K562 (cell line): ENCODE measurements around the gene PLXNA2. TPM values are rescaled to one million over a fixed set of nuclear protein-coding genes. Genes with fewer than 3 reads are reported as not detected.

Experiments used
- BDP1 ChIP-seq: IDR thresholded peaks from 3 replicates; pipeline ENCODE4 v1.6.1; 2011; ENCODE audit not compliant: insufficient read length, insufficient read depth
- BHLHE40 ChIP-seq: IDR thresholded peaks from 2 replicates; pipeline ENCODE4 v1.6.1; 2011; ENCODE audit warnings: low read length, improper control_type of control experiment
- E2F3 ChIP-seq: fragments of 250-450 bp; sonication (Bioruptor Pico); IDR thresholded peaks from 2 replicates; pipeline ENCODE4 v1.4.0; 2020; ENCODE audit warnings: mild to moderate bottlenecking
- FOSL1 ChIP-seq: fragments of 200-800 bp; sonication (Bioruptor generic); conservative IDR thresholded peaks from 2 replicates; pipeline ENCODE4 v1.6.1; 2016; ENCODE audit warnings: missing genetic modification characterization, missing compliant biosample characterization
- GABPA ChIP-seq: fragments of 200-800 bp; sonication (Bioruptor generic); conservative IDR thresholded peaks from 2 replicates; pipeline ENCODE4 v1.6.1; 2016; ENCODE audit warnings: low read depth, missing genetic modification characterization, missing compliant biosample characterization
- GTF2E2 ChIP-seq: fragments of 200-800 bp; sonication (Bioruptor generic); IDR thresholded peaks from 2 replicates; pipeline ENCODE4 v1.6.1; 2016; ENCODE audit warnings: missing genetic modification characterization, missing compliant biosample characterization
- GTF2F1 ChIP-seq: IDR thresholded peaks from 2 replicates; pipeline ENCODE4 v1.6.1; 2011; ENCODE audit warnings: low read depth, low read length, improper control_type of control experiment
- HOMEZ ChIP-seq: fragments of 250-450 bp; sonication (Bioruptor Pico); IDR thresholded peaks from 2 replicates; pipeline ENCODE4 v1.4.0; 2020; ENCODE audit warnings: mild to moderate bottlenecking, moderate library complexity
- ILK ChIP-seq: fragments of 450-650 bp; IDR thresholded peaks from 2 replicates; pipeline ENCODE4 v1.6.1; 2016; ENCODE audit warnings: missing genetic modification characterization, low read depth, mild to moderate bottlenecking, missing compliant biosample characterization, moderate library complexity, borderline replicate concordance
- JUND ChIP-seq, 2 experiments: IDR thresholded peaks; 2 replicates in 1 of 2; 3 replicates in 1 of 2; pipeline ENCODE4 v1.6.1; 2011; ENCODE audit warnings: borderline replicate concordance in 2 of 2, low read depth in 2 of 2, low read length in 2 of 2, improper control_type of control experiment in 1 of 2, missing biosample characterization in 1 of 2, missing genetic modification characterization in 1 of 2, missing genetic modification reagents in 1 of 2
- MNT ChIP-seq, 2 experiments: fragments of 450-650 bp; conservative IDR thresholded peaks; 2 replicates each; pipeline ENCODE4 v1.6.1; 2017; ENCODE audit warnings: mild to moderate bottlenecking in 2 of 2, moderate library complexity in 2 of 2
- NCOA1 ChIP-seq: fragments of 450-650 bp; IDR thresholded peaks from 2 replicates; pipeline ENCODE4 v1.6.1; 2016; ENCODE audit warnings: low read depth
- NR2F6 ChIP-seq: fragments of 450-650 bp; formaldehyde crosslinking; IDR thresholded peaks from 2 replicates; pipeline ENCODE4 v1.4.0; 2020; ENCODE audit warnings: mild to moderate bottlenecking
- NR3C1 ChIP-seq: sonication (generic); formaldehyde crosslinking; IDR thresholded peaks from 2 replicates; pipeline ENCODE4 v1.8.1; 2022; ENCODE audit warnings: missing genetic modification reagents
- OTX1 ChIP-seq: fragments of 450-650 bp; formaldehyde crosslinking; IDR thresholded peaks from 2 replicates; pipeline ENCODE4 v1.4.0; 2022; ENCODE audit warnings: mild to moderate bottlenecking
- PHF21A ChIP-seq: fragments of 450-650 bp; IDR thresholded peaks from 2 replicates; pipeline ENCODE4 v1.6.1; 2017; ENCODE audit warnings: low read depth, borderline replicate concordance
- POLR2G ChIP-seq: fragments of 200-400 bp; formaldehyde crosslinking; IDR thresholded peaks from 2 replicates; pipeline ENCODE4 v1.6.1; 2017; ENCODE audit warnings: low read depth, mild to moderate bottlenecking, antibody characterized with exemption, low read length, moderate library complexity
- SAP30 ChIP-seq: fragments of 200-600 bp; sonication (generic); IDR thresholded peaks from 2 replicates; pipeline ENCODE4 v1.6.1; 2012; ENCODE audit warnings: borderline replicate concordance, low read depth, mild to moderate bottlenecking, moderate library complexity, low read length, control low read depth, inconsistent platforms; ENCODE audit not compliant: insufficient read depth, poor library complexity, severe bottlenecking
- SIRT6 ChIP-seq: IDR thresholded peaks from one replicate; pipeline ENCODE4 v1.6.1; 2012; ENCODE audit warnings: low read depth, mild to moderate bottlenecking, control low read depth, inconsistent platforms, low read length, moderate library complexity
- SMAD4 ChIP-seq: fragments of 250-450 bp; sonication (Bioruptor Pico); conservative IDR thresholded peaks from 2 replicates; pipeline ENCODE4 v1.8.0; 2021; ENCODE audit warnings: inconsistent platforms, mild to moderate bottlenecking, moderate library complexity
- SRSF1 ChIP-seq: fragments of 200-400 bp; formaldehyde crosslinking; IDR thresholded peaks from 2 replicates; pipeline ENCODE4 v1.6.1; 2017; ENCODE audit warnings: mild to moderate bottlenecking, low read depth, low read length, moderate library complexity
- TFAP4 ChIP-seq: sonication (generic); formaldehyde crosslinking; IDR thresholded peaks from 2 replicates; pipeline ENCODE4 v1.8.0; 2022; ENCODE audit warnings: missing genetic modification reagents, mild to moderate bottlenecking, moderate library complexity, borderline replicate concordance
- ZNF507 ChIP-seq: conservative IDR thresholded peaks from 2 replicates; pipeline ENCODE4 v1.6.1; 2017; ENCODE audit warnings: missing genetic modification characterization, missing compliant biosample characterization
- ZNF707 ChIP-seq: fragments of 250-450 bp; sonication (Bioruptor Pico); conservative IDR thresholded peaks from 2 replicates; pipeline ENCODE4 v1.8.0; 2022; ENCODE audit warnings: inconsistent platforms, mild to moderate bottlenecking, moderate library complexity
- polyA plus RNA-seq, 8 experiments: library from polyadenylated mRNA; depleted of rRNA in 4 of 8; stranded (reverse) in 5 of 8; unstranded in 3 of 8; fragments of >200 nt; fragmentation: Nextera tagmentation in 2 of 8; fragmentation: Illumina TruSeq in 1 of 8; extraction: Ambion mirVana in 2 of 8; extraction: Trizol in 1 of 8; gene quantifications; 2 replicates each; pipeline versions ENCODE4 v1.2.1 to v1.2.3, GENCODE V29; 2011 to 2014; ENCODE audit warnings: inconsistent platforms in 1 of 8, missing spikeins in 1 of 8
- total RNA-seq, 7 experiments: library from RNA; depleted of rRNA in 6 of 7; stranded (reverse); fragments of >200 nt in 6 of 7; fragmentation: Illumina TruSeq in 2 of 7; extraction: Trizol in 2 of 7; gene quantifications; 2 replicates each; pipeline versions ENCODE4 v1.2.1 to v1.2.3, GENCODE V29; 2011 to 2021; ENCODE audit warnings: low replicate concordance in 1 of 7

Gene PLXNA2
- total and polyA plus RNA-seq, 9 of the 15 experiments (the other 6 are each of a cell fraction or from before 2014, with no cell fraction given) = 0.01 to 1.3 (median 0.32) TPM

GRCh38 chr1:208238710-208239472 is 5.3 kb downstream of the PLXNA2 start (continued):
- TF ChIP-seq TFAP4 (CRISPR knock-in tag) (no peak), POLR2G (no peak), HOMEZ (CRISPR knock-in tag) (no peak), ILK (tag) (no peak), NR3C1 (CRISPR knock-in tag) (no peak), BDP1 (no peak), ZNF507 (tag) (no peak), NR2F6 (CRISPR knock-in tag) (no peak), ZNF707 (CRISPR knock-in tag) (no peak), FOSL1 (tag) (peak; percentile 34; the same call in 1 of the 2 replicates), NCOA1 (no peak), PHF21A (no peak), MNT (conservative IDR thresholded peaks at IDR 0.05) (no peak), GABPA (no peak), SRSF1 (no peak), GTF2E2 (tag) (no peak), BHLHE40 (no peak), SIRT6 (no peak), GTF2F1 (no peak), SAP30 (no peak), OTX1 (no peak), E2F3 (CRISPR knock-in tag) (no peak), SMAD4 (CRISPR knock-in tag) (0 out of 2 replicates have a peak, but pooled peaks have one; percentile 55), JUND (IDR thresholded peaks at IDR 0.05; ENCODE audit: borderline replicate concordance, low read depth, low read length) (0 out of 2 replicates have a peak, but pooled peaks have one; percentile 7), JUND (tag; IDR thresholded peaks at IDR 0.05; ENCODE audit: borderline replicate concordance, low read depth, low read length) (no peak)
